ENCODE measurements around the gene GNG11. TPM values are rescaled to one million over a fixed set of nuclear protein-coding genes. Genes with fewer than 3 reads are reported as not detected.

Gene GNG11
- polyA plus RNA-seq, 1 donor (not counting 4 experiments of a cell fraction or from before 2014, with no cell fraction given), result 1.0 TPM

- Histone ChIP-seq H3K4me3 (ENCODE audit: control insufficient read depth in 2 of 3, extremely low read depth in 1 of 3, insufficient read depth in 2 of 3, low read depth in 1 of 3, low read length in 3 of 3) (no peak overlapping the region), H3K9ac (ENCODE audit: control insufficient read depth, extremely low read depth, insufficient read depth, low read length) (no peak overlapping the region), H3K4me2 (ENCODE audit: control insufficient read depth, extremely low read depth, insufficient read depth, low read depth, low read length) (no peak overlapping the region), H2AFZ (ENCODE audit: control insufficient read depth, low read length) (no peak overlapping the region), H3K27ac (ENCODE audit: control insufficient read depth, insufficient read depth, low read length) (no peak overlapping the region), H3K27me3 (ENCODE audit: control insufficient read depth, extremely low read depth, insufficient read depth, low read length) (peaks cover 4% of the 10 kb centered on the region), H3K9me3 (ENCODE audit: control insufficient read depth, low read depth, low read length) (peaks cover 2% of the 10 kb centered on the region), H3K36me3 (ENCODE audit: control insufficient read depth in 2 of 2, extremely low read depth in 1 of 2, insufficient read depth in 2 of 2, low read length in 2 of 2) (no peaks in the 10 kb centered on the region), H3K4me1 (ENCODE audit: control insufficient read depth, extremely low read depth, insufficient read depth, low read length) (no peaks in the 10 kb centered on the region), H3K9me1 (ENCODE audit: control insufficient read depth, extremely low read depth, insufficient read depth, low read length) (no peaks in the 10 kb centered on the region), H3K79me2 (ENCODE audit: control insufficient read depth, insufficient read depth, low read length) (no peaks in the 10 kb centered on the region), H4K20me1 (ENCODE audit: control insufficient read depth, extremely low read depth, insufficient read depth, low read length) (no peaks in the 10 kb centered on the region)
- no peak for DNase-seq (ENCODE audit: low read depth, low spot score)
- dilution Hi-C loops (cut with MboI; ENCODE audit: extremely low pct_ligation_motif_present, low sequenced_read_pairs), result no loop called here
- FAIRE-seq, result no peak
- TF ChIP-seq EZH2 (IDR thresholded peaks at IDR 0.05; ENCODE audit: low read length) (no peak), CTCF (optimal IDR thresholded peaks at IDR 0.05 in 1 of 3, IDR thresholded peaks at IDR 0.05 in 1 of 3, conservative IDR thresholded peaks at IDR 0.05 in 1 of 3; ENCODE audit: extremely low read depth in 1 of 3, insufficient read depth in 2 of 3, low read length in 3 of 3) (no peak)
Observed at GRCh38 chr7:93937818-93938217, 16.3 kb downstream of the GNG11 start.

GRCh38 chr7:93938293-93938692 lies 16.8 kb downstream of the GNG11 start:
- Histone ChIP-seq H3K9me3 (ENCODE audit: control insufficient read depth, low read depth, low read length) (peaks cover 2% of the 10 kb centered on the region), H3K9ac (ENCODE audit: control insufficient read depth, extremely low read depth, insufficient read depth, low read length) (no peak overlapping the region), H2AFZ (ENCODE audit: control insufficient read depth, low read length) (no peak overlapping the region), H4K20me1 (ENCODE audit: control insufficient read depth, extremely low read depth, insufficient read depth, low read length) (no peaks in the 10 kb centered on the region), H3K27ac (ENCODE audit: control insufficient read depth, insufficient read depth, low read length) (no peak overlapping the region), H3K9me1 (ENCODE audit: control insufficient read depth, extremely low read depth, insufficient read depth, low read length) (no peaks in the 10 kb centered on the region), H3K4me2 (ENCODE audit: control insufficient read depth, extremely low read depth, insufficient read depth, low read depth, low read length) (no peak overlapping the region), H3K79me2 (ENCODE audit: control insufficient read depth, insufficient read depth, low read length) (no peaks in the 10 kb centered on the region), H3K4me3 (ENCODE audit: control insufficient read depth in 2 of 3, extremely low read depth in 1 of 3, insufficient read depth in 2 of 3, low read depth in 1 of 3, low read length in 3 of 3) (no peak overlapping the region), H3K4me1 (ENCODE audit: control insufficient read depth, extremely low read depth, insufficient read depth, low read length) (no peaks in the 10 kb centered on the region), H3K36me3 (ENCODE audit: control insufficient read depth in 2 of 2, extremely low read depth in 1 of 2, insufficient read depth in 2 of 2, low read length in 2 of 2) (no peaks in the 10 kb centered on the region), H3K27me3 (ENCODE audit: control insufficient read depth, extremely low read depth, insufficient read depth, low read length) (peaks cover 4% of the 10 kb centered on the region)
- TF ChIP-seq EZH2 (IDR thresholded peaks at IDR 0.05; ENCODE audit: low read length) (no peak), CTCF (optimal IDR thresholded peaks at IDR 0.05 in 1 of 3, IDR thresholded peaks at IDR 0.05 in 1 of 3, conservative IDR thresholded peaks at IDR 0.05 in 1 of 3; ENCODE audit: extremely low read depth in 1 of 3, insufficient read depth in 2 of 3, low read length in 3 of 3) (no peak)
- dilution Hi-C loops (cut with MboI; ENCODE audit: extremely low pct_ligation_motif_present, low sequenced_read_pairs), result no loop called here
- FAIRE-seq (no peak), DNase-seq (ENCODE audit: low read depth, low spot score) (no peak)

Measured in keratinocyte (primary cell).